ENCODE results near the gene SDCCAG8.

- TF ChIP-seq CTCF (conservative IDR thresholded peaks at IDR 0.05; ENCODE audit: low read depth in 2 of 2) (no peak), REST (IDR thresholded peaks at IDR 0.05; ENCODE audit: unreplicated experiment) (no peak), EZH2phosphoT487 (IDR thresholded peaks at IDR 0.05; ENCODE audit: unreplicated experiment) (no peak), EZH2 (IDR thresholded peaks at IDR 0.05; ENCODE audit: low read depth, unreplicated experiment) (no peak), POLR2AphosphoS5 (IDR thresholded peaks at IDR 0.05; ENCODE audit: low read depth) (no peak), ZNF114 (CRISPR knock-in tag; IDR thresholded peaks at IDR 0.05) (no peak), JUNB (IDR thresholded peaks at IDR 0.05; ENCODE audit: unreplicated experiment) (no peak), NANOG (IDR thresholded peaks at IDR 0.05; ENCODE audit: borderline replicate concordance) (no peak), ZNF462 (CRISPR knock-in tag; IDR thresholded peaks at IDR 0.05) (no peak)
These were observed 26.3 kb upstream of the SDCCAG8 start for GRCh38 chr1:243229526-243229925.

All from GM23338 (cell line).